ENCODE measurements around the gene THBS2.

DNA sequence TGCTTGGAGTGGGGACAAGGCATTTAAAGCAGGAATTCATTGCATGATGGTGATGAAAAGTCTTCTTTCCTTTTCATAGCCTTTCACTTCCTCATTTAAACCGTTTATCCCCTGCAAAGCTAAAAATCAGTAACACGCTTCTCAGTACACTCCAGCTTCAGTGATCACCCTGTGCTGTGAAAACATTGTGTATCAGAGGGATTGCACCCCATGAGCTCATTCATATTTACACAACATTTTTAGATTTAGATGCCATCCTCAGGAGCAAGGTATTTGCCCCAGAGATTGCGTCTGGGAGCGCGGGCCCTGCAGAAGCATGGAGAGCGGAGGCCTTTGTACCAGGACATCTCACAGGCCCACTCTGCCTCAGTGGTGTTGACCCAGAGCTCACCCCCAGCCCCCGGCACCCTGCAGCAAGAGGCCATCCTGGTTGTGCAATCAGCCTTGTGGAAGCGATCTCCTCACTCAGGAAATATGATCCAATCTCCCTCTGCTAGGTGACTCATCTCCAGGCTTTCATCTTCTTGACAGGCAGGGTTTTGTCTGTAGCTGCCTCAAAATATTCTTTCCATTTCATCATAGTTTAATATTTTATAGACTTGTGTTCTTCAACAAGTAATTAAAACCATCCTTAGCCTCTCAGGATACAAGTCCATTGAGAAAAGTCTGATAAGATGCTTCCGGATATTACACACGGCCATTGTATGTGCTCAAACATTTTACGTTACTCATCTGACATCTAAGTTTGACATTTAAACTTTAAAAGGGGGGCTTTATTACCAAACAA, 38.9 kb upstream of the THBS2 start:
- TF ChIP-seq, protein P1, sequence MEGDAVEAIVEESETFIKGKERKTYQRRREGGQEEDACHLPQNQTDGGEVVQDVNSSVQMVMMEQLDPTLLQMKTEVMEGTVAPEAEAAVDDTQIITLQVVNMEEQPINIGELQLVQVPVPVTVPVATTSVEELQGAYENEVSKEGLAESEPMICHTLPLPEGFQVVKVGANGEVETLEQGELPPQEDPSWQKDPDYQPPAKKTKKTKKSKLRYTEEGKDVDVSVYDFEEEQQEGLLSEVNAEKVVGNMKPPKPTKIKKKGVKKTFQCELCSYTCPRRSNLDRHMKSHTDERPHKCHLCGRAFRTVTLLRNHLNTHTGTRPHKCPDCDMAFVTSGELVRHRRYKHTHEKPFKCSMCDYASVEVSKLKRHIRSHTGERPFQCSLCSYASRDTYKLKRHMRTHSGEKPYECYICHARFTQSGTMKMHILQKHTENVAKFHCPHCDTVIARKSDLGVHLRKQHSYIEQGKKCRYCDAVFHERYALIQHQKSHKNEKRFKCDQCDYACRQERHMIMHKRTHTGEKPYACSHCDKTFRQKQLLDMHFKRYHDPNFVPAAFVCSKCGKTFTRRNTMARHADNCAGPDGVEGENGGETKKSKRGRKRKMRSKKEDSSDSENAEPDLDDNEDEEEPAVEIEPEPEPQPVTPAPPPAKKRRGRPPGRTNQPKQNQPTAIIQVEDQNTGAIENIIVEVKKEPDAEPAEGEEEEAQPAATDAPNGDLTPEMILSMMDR (IDR thresholded peaks at IDR 0.05), result no peak
- no peak for TF ChIP-seq POLR2A (IDR thresholded peaks at IDR 0.05)
